GM10266 (cell line): ENCODE data around the gene LRRC75B.
"Not testable (repeated sequence)": the region's sequence is repeated elsewhere in the genome, so short reads cannot be mapped to it uniquely, and the experiment has no call there.

Experiments used
- DNase-seq: peaks from one replicate; pipeline ENCODE4 v3.0.0; 2012; ENCODE audit errors: extremely low spot score
- TF ChIP-seq, protein P1 (sequence below): IDR thresholded peaks from 2 replicates; pipeline ENCODE4 v1.5.1; 2012; ENCODE audit warnings: mild to moderate bottlenecking, low read depth; ENCODE audit not compliant: control insufficient read depth, insufficient read depth; ENCODE audit errors: missing control alignments

The LRRC75B gene

DNA sequence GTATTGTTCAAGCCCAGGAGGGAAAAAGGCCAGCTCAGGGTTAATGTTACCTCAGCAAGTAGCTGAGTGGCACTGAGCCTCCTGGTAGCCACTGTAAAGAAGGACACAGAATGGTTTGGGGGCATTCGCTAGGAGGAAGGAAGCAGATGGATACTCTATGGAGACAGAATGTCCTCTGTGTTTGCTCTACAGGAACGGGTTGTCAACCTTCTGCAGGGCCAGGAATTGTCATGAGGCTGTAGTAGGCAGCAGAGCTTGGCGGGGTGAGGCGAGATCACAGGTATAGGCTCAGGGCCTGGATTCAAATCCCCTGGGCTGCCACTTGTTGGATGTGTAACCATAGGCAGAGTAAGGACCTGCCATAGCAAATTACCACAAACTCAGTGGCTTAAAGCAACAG lies 3.0 kb upstream of the LRRC75B start:
- DNase-seq, result no peak
- TF ChIP-seq, protein P1, sequence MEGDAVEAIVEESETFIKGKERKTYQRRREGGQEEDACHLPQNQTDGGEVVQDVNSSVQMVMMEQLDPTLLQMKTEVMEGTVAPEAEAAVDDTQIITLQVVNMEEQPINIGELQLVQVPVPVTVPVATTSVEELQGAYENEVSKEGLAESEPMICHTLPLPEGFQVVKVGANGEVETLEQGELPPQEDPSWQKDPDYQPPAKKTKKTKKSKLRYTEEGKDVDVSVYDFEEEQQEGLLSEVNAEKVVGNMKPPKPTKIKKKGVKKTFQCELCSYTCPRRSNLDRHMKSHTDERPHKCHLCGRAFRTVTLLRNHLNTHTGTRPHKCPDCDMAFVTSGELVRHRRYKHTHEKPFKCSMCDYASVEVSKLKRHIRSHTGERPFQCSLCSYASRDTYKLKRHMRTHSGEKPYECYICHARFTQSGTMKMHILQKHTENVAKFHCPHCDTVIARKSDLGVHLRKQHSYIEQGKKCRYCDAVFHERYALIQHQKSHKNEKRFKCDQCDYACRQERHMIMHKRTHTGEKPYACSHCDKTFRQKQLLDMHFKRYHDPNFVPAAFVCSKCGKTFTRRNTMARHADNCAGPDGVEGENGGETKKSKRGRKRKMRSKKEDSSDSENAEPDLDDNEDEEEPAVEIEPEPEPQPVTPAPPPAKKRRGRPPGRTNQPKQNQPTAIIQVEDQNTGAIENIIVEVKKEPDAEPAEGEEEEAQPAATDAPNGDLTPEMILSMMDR, result no peak

DNA sequence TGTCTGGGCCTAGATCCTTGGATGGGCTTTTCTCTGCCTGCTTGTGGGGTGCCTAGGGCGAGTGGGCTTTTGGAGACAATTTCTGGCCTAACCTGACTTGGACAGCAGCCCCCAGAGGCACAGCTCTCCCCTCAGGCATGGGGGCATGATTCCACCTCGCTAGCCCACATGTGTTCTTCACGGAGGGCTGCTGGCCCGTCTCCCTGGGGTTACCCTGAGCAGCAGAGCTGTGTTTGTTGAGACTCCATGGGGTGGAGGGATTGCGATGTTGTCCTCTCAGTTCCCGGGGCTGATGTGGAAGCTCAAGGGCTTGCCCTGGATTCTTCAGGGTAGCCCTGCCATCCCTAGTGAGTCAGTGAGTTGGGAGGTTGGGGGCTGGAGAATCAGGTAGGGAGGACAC lies 2.4 kb upstream of the LRRC75B start:
- TF ChIP-seq, protein P1, result no peak
- no peak for DNase-seq

DNA sequence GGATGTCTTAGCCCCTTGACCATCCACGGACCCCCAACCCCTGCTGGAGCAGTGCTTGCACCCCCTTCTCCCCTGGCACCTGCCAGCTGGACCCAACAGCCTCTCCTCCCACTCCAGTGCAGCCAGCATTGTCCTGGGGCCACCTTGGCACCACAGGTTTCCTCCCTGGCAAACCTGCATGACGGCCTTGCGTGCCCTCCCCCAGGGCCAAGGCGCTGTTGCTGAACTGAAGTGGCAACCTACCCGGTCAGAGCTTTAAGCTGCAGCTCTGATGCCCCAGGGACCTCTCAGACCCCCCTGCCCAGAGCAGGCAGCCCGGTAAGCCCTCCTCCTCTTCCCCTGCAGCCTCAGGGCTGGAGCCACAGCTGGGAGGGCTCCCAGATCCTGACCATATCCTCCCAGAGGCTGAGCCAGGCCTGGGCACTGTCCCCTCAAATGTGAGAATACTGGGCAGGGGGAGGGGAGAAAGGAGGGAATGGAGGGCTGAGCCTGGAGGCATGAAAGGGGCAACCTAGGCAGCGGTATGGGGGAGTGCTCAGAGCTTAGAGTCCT lies 1.8 kb upstream of the LRRC75B start:
- TF ChIP-seq, protein P1, result no peak
- DNase-seq, result no peak

DNA sequence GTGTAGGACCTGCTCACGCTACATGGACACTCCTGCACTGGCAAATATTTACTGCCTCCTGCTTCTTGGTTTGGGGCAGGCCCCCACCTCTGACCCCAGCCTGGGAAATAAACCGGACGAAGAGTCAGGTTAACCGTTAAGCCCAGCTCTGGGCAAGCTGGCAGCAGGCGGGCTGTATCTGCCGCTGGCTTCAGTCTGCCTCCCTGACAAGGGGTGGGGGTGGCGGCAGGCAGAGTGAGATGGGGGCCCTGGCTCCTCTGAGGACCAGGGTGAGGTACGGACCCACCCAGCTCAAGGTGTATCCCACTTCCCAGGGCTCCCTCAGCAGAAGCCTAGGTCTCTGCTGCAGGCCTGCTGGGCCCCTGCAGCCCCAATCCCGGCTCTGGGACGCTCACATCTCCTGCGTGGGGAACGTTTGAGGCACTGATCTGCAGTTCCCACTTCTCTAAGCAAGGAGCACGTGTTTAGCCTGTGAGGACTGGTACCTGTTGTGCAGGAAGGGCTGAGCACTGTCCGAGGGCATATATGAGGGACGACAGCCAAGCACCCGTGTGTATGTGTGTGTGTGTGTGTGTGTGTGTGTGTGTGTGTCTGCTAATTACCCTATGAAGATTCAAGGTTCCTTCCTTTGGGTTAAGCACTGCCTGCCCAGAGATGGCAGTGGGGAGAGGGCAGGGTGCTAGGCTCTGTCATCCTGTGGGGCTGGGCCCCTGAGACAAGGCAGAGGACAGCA lies 1.1 kb upstream of the LRRC75B start:
- TF ChIP-seq, protein P1, result no peak
- no peak for DNase-seq

DNA sequence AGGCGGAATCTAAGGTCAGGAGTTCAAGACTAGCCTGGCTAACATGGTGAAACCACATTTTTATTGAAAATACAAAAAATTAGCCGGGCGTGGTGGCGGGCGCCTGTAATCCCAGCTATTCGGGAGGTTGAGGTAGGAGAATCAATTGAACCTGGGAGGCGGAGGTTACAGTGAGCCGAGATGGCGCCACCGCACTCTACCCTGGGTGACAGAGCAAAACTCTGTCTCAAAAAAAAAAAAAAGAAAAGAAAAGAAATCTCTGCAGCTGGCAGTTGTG lies 624 bp upstream of the LRRC75B start:
- DNase-seq, result not testable (repeated sequence)

DNA sequence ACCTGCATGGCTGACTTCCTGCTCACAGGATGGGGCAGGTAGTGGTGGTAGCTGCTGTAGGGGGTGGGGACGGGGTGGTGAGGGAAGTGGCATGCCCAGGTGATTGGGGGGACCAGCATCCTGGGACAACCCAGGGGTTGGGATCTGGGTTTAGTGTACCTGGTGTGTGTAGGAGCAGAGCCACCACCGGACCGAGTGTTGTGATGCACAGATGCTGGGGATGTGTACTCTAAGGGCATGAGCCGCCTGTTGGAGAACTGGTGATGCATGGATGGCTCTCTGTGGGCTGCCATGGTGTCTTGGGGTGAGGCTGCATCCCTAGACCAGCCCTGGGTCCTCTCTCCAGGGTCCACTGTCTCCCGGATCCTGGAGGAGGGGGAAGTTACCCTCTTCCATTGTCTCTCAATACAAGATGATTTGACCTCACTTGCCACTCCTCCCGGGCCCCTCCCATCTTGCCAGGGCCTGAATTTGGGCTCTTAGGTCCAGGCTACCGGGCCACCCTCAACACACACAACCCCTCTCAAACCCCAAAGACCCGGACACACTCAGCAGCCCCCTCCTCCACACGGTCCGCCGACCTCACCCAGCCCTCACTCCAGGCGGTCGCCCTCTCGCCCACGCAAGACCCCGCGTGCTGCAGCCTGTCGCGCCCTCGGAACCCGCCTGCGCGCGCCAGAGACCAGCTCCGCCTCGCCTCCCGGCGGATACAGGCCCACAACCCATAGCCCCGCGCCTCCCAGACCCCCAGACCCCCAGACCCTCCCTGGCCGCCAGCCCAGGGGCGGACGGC lies 619 bp downstream of the LRRC75B start:
- TF ChIP-seq, protein P1, result no peak
- DNase-seq, result peak; percentile 71

DNA sequence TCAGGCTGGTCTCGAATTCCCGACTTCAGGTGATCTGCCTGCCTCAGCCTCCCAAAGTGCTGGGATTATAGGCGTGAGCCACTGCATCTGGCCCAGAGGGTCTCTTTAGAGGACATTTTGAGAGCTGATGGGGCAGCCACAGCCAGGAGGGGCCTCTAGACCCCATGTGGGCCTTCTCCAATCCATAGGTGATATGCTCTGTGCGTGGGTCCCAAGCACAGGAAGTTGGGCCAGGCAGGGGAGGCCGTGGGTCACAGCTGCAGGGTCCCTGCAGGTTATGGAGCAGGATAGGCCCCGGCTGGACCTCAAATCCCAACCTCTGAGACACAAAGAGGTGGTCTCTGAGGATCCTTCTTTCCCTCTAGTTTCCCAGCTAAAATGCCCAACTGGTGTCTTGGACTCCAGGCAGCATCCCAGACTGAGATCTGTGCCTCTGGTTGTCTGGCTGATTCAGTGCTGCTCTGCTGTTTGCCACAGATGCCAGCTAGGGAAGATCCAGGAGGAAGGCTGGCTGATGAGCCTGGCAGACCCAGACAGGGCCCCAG lies 1.5 kb downstream of the LRRC75B start:
- TF ChIP-seq, protein P1, result no peak
- DNase-seq, result no peak
